Astrocyte (in vitro differentiated cells and primary cell): ENCODE data around the gene MYOM3. TPM values are rescaled to one million over a fixed set of nuclear protein-coding genes. Genes with fewer than 3 reads are reported as not detected.

Experiments
- DNase-seq: peaks from one replicate; pipeline ENCODE4 v3.0.0-alpha.2; 2010; ENCODE audit warnings: low read depth
- FAIRE-seq: peaks from 2 replicates; lab custom pipeline; 2011; peaks lifted over from hg19 to GRCh38; lab: Jason Lieb, UNC
- H2AFZ ChIP-seq: 2 replicates; pipeline ENCODE4 v1.6.0; 2012; ENCODE audit warnings: low read depth, low read length, inconsistent platforms
- H3K27ac ChIP-seq: 2 replicates; pipeline ENCODE4 v1.5.1; 2011; ENCODE audit warnings: low read depth, low read length, inconsistent platforms
- H3K27me3 ChIP-seq: 2 replicates; pipeline ENCODE4 v1.6.0; 2011; ENCODE audit warnings: low read length, inconsistent platforms; ENCODE audit not compliant: insufficient read depth
- H3K36me3 ChIP-seq: 2 replicates; pipeline ENCODE4 v1.5.1; 2011; ENCODE audit warnings: low read length, inconsistent platforms; ENCODE audit not compliant: insufficient read depth
- H3K4me1 ChIP-seq: 2 replicates; pipeline ENCODE4 v1.5.1; 2011; ENCODE audit warnings: low read length, inconsistent platforms; ENCODE audit not compliant: insufficient read depth
- H3K4me2 ChIP-seq: 2 replicates; pipeline ENCODE4 v1.6.0; 2012; ENCODE audit warnings: low read length, inconsistent platforms
- H3K4me3 ChIP-seq: 2 replicates; pipeline ENCODE4 v1.5.1; 2011; ENCODE audit warnings: low read depth, mild to moderate bottlenecking, low read length, inconsistent platforms; ENCODE audit not compliant: insufficient read depth
- H3K79me2 ChIP-seq: 2 replicates; pipeline ENCODE4 v1.6.0; 2012; ENCODE audit warnings: mild to moderate bottlenecking, low read length, inconsistent platforms; ENCODE audit not compliant: insufficient read depth
- H3K9ac ChIP-seq: 2 replicates; pipeline ENCODE4 v1.6.0; 2012; ENCODE audit warnings: mild to moderate bottlenecking, low read length, inconsistent platforms
- H3K9me3 ChIP-seq: 2 replicates; pipeline ENCODE4 v1.5.1; 2012; ENCODE audit warnings: low read depth, mild to moderate bottlenecking, low read length, inconsistent platforms; ENCODE audit not compliant: insufficient read depth
- H4K20me1 ChIP-seq: 2 replicates; pipeline ENCODE4 v1.6.0; 2012; ENCODE audit warnings: low read length, inconsistent platforms; ENCODE audit not compliant: insufficient read depth
- H3K27ac Mint-ChIP-seq: one replicate; pipeline ENCODE4 v1.8.0; 2021; ENCODE audit warnings: mild to moderate bottlenecking, mixed read lengths; ENCODE audit not compliant: unreplicated experiment
- H3K27me3 Mint-ChIP-seq: one replicate; pipeline ENCODE4 v1.8.0; 2021; ENCODE audit warnings: low read depth, mixed read lengths; ENCODE audit not compliant: unreplicated experiment
- H3K36me3 Mint-ChIP-seq: one replicate; pipeline ENCODE4 v1.8.0; 2021; ENCODE audit warnings: low read depth, mixed read lengths; ENCODE audit not compliant: unreplicated experiment
- H3K4me1 Mint-ChIP-seq: one replicate; pipeline ENCODE4 v1.8.0; 2021; ENCODE audit warnings: low read depth, mixed read lengths; ENCODE audit not compliant: unreplicated experiment
- H3K4me3 Mint-ChIP-seq: one replicate; pipeline ENCODE4 v1.8.0; 2021; ENCODE audit warnings: mild to moderate bottlenecking, moderate library complexity, mixed read lengths; ENCODE audit not compliant: unreplicated experiment
- H3K9me3 Mint-ChIP-seq: one replicate; pipeline ENCODE4 v1.8.0; 2021; ENCODE audit warnings: mild to moderate bottlenecking, mixed read lengths; ENCODE audit not compliant: unreplicated experiment
- EZH2 ChIP-seq: IDR thresholded peaks from 2 replicates; pipeline ENCODE4 v1.6.1; 2012; ENCODE audit warnings: mild to moderate bottlenecking, low read length, inconsistent platforms; ENCODE audit not compliant: insufficient read depth
- total RNA-seq: library from RNA; stranded (reverse); gene quantifications from 2 replicates; pipeline ENCODE4 v1.2.1, GENCODE V29; 2021
- TF ChIP-seq, protein P1 (sequence below): IDR thresholded peaks from 2 replicates; pipeline ENCODE4 v1.5.1; 2011; ENCODE audit warnings: low read depth, mild to moderate bottlenecking, inconsistent platforms, low read length, moderate library complexity; ENCODE audit not compliant: insufficient read depth

MYOM3 gene
- total RNA-seq, 1 donor from 2014 or later, result 1.0 TPM

DNA sequence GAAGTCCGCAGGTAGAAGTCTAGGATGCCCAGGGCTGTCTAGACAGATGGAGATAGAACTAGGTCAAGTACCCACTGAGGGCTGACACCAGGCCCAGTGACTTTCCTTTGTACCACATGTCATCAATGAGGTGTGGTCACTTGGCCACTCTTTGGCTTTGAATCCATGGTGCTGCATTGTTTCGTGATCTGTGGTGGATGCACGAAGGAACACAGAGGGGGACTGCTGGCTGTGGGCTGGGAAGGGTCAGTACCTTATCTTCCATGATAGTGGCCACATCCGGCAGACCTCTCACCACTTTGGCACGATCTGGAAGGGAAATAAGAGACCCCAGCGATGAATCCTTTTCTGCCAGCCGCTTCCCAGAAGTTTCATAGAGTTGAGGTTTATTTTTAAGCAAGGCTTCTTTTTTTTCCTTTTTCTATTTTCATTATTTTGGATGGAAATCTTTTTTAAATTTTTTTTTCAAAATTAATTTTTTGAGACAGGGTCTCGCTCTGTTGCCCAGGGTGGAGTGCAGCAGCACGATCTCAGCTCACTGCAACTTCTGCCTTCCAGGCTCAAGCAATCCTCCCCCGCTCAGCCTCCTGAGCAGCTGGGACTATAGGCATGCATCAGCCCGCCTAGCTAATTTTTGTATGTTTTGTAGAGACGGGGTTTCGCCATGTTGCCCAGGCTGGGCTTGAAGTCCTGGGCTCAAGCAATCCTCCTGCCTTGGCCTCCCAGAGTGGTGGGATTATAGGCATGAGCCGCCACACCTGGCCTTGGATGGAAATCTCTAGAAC is 53.1 kb downstream of the MYOM3 start:
- H3K4me1 Mint-ChIP-seq, result no peaks in the 10 kb centered on the region
- no peak for DNase-seq
- TF ChIP-seq EZH2, result no peak
- TF ChIP-seq, protein P1, sequence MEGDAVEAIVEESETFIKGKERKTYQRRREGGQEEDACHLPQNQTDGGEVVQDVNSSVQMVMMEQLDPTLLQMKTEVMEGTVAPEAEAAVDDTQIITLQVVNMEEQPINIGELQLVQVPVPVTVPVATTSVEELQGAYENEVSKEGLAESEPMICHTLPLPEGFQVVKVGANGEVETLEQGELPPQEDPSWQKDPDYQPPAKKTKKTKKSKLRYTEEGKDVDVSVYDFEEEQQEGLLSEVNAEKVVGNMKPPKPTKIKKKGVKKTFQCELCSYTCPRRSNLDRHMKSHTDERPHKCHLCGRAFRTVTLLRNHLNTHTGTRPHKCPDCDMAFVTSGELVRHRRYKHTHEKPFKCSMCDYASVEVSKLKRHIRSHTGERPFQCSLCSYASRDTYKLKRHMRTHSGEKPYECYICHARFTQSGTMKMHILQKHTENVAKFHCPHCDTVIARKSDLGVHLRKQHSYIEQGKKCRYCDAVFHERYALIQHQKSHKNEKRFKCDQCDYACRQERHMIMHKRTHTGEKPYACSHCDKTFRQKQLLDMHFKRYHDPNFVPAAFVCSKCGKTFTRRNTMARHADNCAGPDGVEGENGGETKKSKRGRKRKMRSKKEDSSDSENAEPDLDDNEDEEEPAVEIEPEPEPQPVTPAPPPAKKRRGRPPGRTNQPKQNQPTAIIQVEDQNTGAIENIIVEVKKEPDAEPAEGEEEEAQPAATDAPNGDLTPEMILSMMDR, result no peak
- H3K36me3 ChIP-seq, result no peaks in the 10 kb centered on the region
- H3K4me2 ChIP-seq, result no peak overlapping the region
- H3K9me3 ChIP-seq, result peaks cover 12% of the 10 kb centered on the region
- H3K4me3 ChIP-seq, result no peak overlapping the region
- H3K4me3 Mint-ChIP-seq, result no peak overlapping the region
- peaks cover 4% of the 10 kb centered on the region for H3K36me3 Mint-ChIP-seq
- H3K27ac Mint-ChIP-seq, result no peak overlapping the region
- H3K9me3 Mint-ChIP-seq, result peaks cover 17% of the 10 kb centered on the region
- no peaks in the 10 kb centered on the region for H3K27me3 ChIP-seq
- FAIRE-seq, result no peak
- no peak overlapping the region for H2AFZ ChIP-seq
- H4K20me1 ChIP-seq, result no peaks in the 10 kb centered on the region
- H3K9ac ChIP-seq, result no peak overlapping the region
- no peaks in the 10 kb centered on the region for H3K4me1 ChIP-seq
- H3K27ac ChIP-seq, result no peak overlapping the region
- H3K79me2 ChIP-seq, result no peaks in the 10 kb centered on the region
- peaks cover 20% of the 10 kb centered on the region for H3K27me3 Mint-ChIP-seq

DNA sequence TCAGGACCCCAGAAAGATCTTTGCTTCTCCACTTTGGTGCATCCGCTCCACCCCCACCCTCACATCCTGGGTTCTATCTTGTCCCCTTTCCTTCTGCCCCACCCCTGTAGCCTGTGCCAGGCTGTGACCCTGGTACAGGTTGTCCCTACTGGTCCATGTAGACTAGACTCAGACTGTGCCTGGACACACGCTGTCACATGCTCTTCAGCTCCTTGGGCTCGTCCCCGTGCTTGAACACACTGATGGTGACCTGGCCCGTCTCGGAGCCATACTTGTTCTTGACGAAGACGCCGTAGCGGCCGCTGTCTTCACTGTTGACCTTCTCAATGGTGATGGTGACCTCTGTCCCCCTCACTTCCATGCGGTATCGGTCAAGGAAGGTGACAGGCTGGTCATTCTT is 54.8 kb downstream of the MYOM3 start:
- Histone ChIP-seq H3K9ac (no peak overlapping the region), H3K9me3 (peaks cover 2% of the 10 kb centered on the region), H2AFZ (no peak overlapping the region), H3K4me2 (no peak overlapping the region), H3K27me3 (no peaks in the 10 kb centered on the region), H3K4me3 (no peak overlapping the region), H4K20me1 (no peaks in the 10 kb centered on the region), H3K36me3 (no peaks in the 10 kb centered on the region), H3K4me1 (no peaks in the 10 kb centered on the region), H3K79me2 (no peaks in the 10 kb centered on the region), H3K27ac (no peak overlapping the region)
- FAIRE-seq, result no peak
- peaks cover 3% of the 10 kb centered on the region for H3K36me3 Mint-ChIP-seq
- H3K9me3 Mint-ChIP-seq, result peaks cover 9% of the 10 kb centered on the region
- H3K27me3 Mint-ChIP-seq, result peaks cover 16% of the 10 kb centered on the region
- DNase-seq, result no peak
- TF ChIP-seq EZH2, result no peak
- TF ChIP-seq, protein P1, result no peak
- H3K27ac Mint-ChIP-seq, result no peak overlapping the region
- no peak overlapping the region for H3K4me3 Mint-ChIP-seq
- H3K4me1 Mint-ChIP-seq, result no peaks in the 10 kb centered on the region

- Mint-ChIP-seq H3K27ac (no peak overlapping the region), H3K36me3 (no peaks in the 10 kb centered on the region)
- no peaks in the 10 kb centered on the region for H3K27me3 ChIP-seq
Measured at GRCh38 chr1:24055681-24056080, 56.3 kb downstream of the MYOM3 start.

More at GRCh38 chr1:24055681-24056080, 56.3 kb downstream of the MYOM3 start:
- peaks cover 18% of the 10 kb centered on the region for H3K27me3 Mint-ChIP-seq
- Histone ChIP-seq H3K4me2 (no peak overlapping the region), H3K27ac (no peak overlapping the region), H3K9me3 (no peaks in the 10 kb centered on the region), H3K9ac (no peak overlapping the region), H3K4me1 (no peaks in the 10 kb centered on the region), H2AFZ (no peak overlapping the region), H4K20me1 (no peaks in the 10 kb centered on the region), H3K36me3 (no peaks in the 10 kb centered on the region), H3K4me3 (no peak overlapping the region), H3K79me2 (no peaks in the 10 kb centered on the region)
- DNase-seq (no peak), FAIRE-seq (no peak)
- H3K4me3 Mint-ChIP-seq, result no peak overlapping the region
- peaks cover 5% of the 10 kb centered on the region for H3K9me3 Mint-ChIP-seq
- TF ChIP-seq, protein P1, result no peak
- no peak for TF ChIP-seq EZH2
- peaks cover 4% of the 10 kb centered on the region for H3K4me1 Mint-ChIP-seq
